Astrocyte (in vitro differentiated cells and primary cell): Measurements from ENCODE around the gene RPRD1B. TPM values are rescaled to one million over a fixed set of nuclear protein-coding genes. Genes with fewer than 3 reads are reported as not detected.

ENCODE experiments used
- DNase-seq: peaks from one replicate; pipeline ENCODE4 v3.0.0-alpha.2; 2010; ENCODE audit warnings: low read depth
- FAIRE-seq: peaks from 2 replicates; lab custom pipeline; 2011; peaks lifted over from hg19 to GRCh38; lab: Jason Lieb, UNC
- H2AFZ ChIP-seq: 2 replicates; pipeline ENCODE4 v1.6.0; 2012; ENCODE audit warnings: low read depth, low read length, inconsistent platforms
- H3K27ac ChIP-seq: 2 replicates; pipeline ENCODE4 v1.5.1; 2011; ENCODE audit warnings: low read depth, low read length, inconsistent platforms
- H3K27me3 ChIP-seq: 2 replicates; pipeline ENCODE4 v1.6.0; 2011; ENCODE audit warnings: low read length, inconsistent platforms; ENCODE audit not compliant: insufficient read depth
- H3K36me3 ChIP-seq: 2 replicates; pipeline ENCODE4 v1.5.1; 2011; ENCODE audit warnings: low read length, inconsistent platforms; ENCODE audit not compliant: insufficient read depth
- H3K4me1 ChIP-seq: 2 replicates; pipeline ENCODE4 v1.5.1; 2011; ENCODE audit warnings: low read length, inconsistent platforms; ENCODE audit not compliant: insufficient read depth
- H3K4me2 ChIP-seq: 2 replicates; pipeline ENCODE4 v1.6.0; 2012; ENCODE audit warnings: low read length, inconsistent platforms
- H3K4me3 ChIP-seq: 2 replicates; pipeline ENCODE4 v1.5.1; 2011; ENCODE audit warnings: low read depth, mild to moderate bottlenecking, low read length, inconsistent platforms; ENCODE audit not compliant: insufficient read depth
- H3K79me2 ChIP-seq: 2 replicates; pipeline ENCODE4 v1.6.0; 2012; ENCODE audit warnings: mild to moderate bottlenecking, low read length, inconsistent platforms; ENCODE audit not compliant: insufficient read depth
- H3K9ac ChIP-seq: 2 replicates; pipeline ENCODE4 v1.6.0; 2012; ENCODE audit warnings: mild to moderate bottlenecking, low read length, inconsistent platforms
- H3K9me3 ChIP-seq: 2 replicates; pipeline ENCODE4 v1.5.1; 2012; ENCODE audit warnings: low read depth, mild to moderate bottlenecking, low read length, inconsistent platforms; ENCODE audit not compliant: insufficient read depth
- H4K20me1 ChIP-seq: 2 replicates; pipeline ENCODE4 v1.6.0; 2012; ENCODE audit warnings: low read length, inconsistent platforms; ENCODE audit not compliant: insufficient read depth
- H3K27ac Mint-ChIP-seq: one replicate; pipeline ENCODE4 v1.8.0; 2021; ENCODE audit warnings: mild to moderate bottlenecking, mixed read lengths; ENCODE audit not compliant: unreplicated experiment
- H3K27me3 Mint-ChIP-seq: one replicate; pipeline ENCODE4 v1.8.0; 2021; ENCODE audit warnings: low read depth, mixed read lengths; ENCODE audit not compliant: unreplicated experiment
- H3K36me3 Mint-ChIP-seq: one replicate; pipeline ENCODE4 v1.8.0; 2021; ENCODE audit warnings: low read depth, mixed read lengths; ENCODE audit not compliant: unreplicated experiment
- H3K4me1 Mint-ChIP-seq: one replicate; pipeline ENCODE4 v1.8.0; 2021; ENCODE audit warnings: low read depth, mixed read lengths; ENCODE audit not compliant: unreplicated experiment
- H3K4me3 Mint-ChIP-seq: one replicate; pipeline ENCODE4 v1.8.0; 2021; ENCODE audit warnings: mild to moderate bottlenecking, moderate library complexity, mixed read lengths; ENCODE audit not compliant: unreplicated experiment
- H3K9me3 Mint-ChIP-seq: one replicate; pipeline ENCODE4 v1.8.0; 2021; ENCODE audit warnings: mild to moderate bottlenecking, mixed read lengths; ENCODE audit not compliant: unreplicated experiment
- CTCF ChIP-seq: IDR thresholded peaks from 2 replicates; pipeline ENCODE4 v1.5.1; 2011; ENCODE audit warnings: low read depth, mild to moderate bottlenecking, inconsistent platforms, low read length, moderate library complexity; ENCODE audit not compliant: insufficient read depth
- EZH2 ChIP-seq: IDR thresholded peaks from 2 replicates; pipeline ENCODE4 v1.6.1; 2012; ENCODE audit warnings: mild to moderate bottlenecking, low read length, inconsistent platforms; ENCODE audit not compliant: insufficient read depth
- total RNA-seq: library from RNA; stranded (reverse); gene quantifications from 2 replicates; pipeline ENCODE4 v1.2.1, GENCODE V29; 2021

Gene RPRD1B
- total RNA-seq, 1 donor from 2014 or later = 20.7 TPM

GRCh38 chr20:38057351-38057972 is 23.9 kb downstream of the RPRD1B start:
- Histone ChIP-seq H3K36me3 (peaks cover 24% of the 10 kb centered on the region), H3K4me1 (peaks cover 22% of the 10 kb centered on the region), H3K27ac (no peak overlapping the region), H3K79me2 (peaks cover 49% of the 10 kb centered on the region), H3K4me3 (no peak overlapping the region), H3K4me2 (peak overlapping the region; percentile 59), H3K27me3 (no peaks in the 10 kb centered on the region), H3K9ac (peak overlapping the region; percentile 39), H3K9me3 (no peaks in the 10 kb centered on the region), H2AFZ (no peak overlapping the region), H4K20me1 (peaks cover 13% of the 10 kb centered on the region)
- no peaks in the 10 kb centered on the region for H3K9me3 Mint-ChIP-seq
- peaks cover 6% of the 10 kb centered on the region for H3K36me3 Mint-ChIP-seq
- peaks cover 25% of the 10 kb centered on the region for H3K4me1 Mint-ChIP-seq
- H3K4me3 Mint-ChIP-seq = no peak overlapping the region
- FAIRE-seq (no peak), DNase-seq (peak; percentile 25)
- no peak overlapping the region for H3K27ac Mint-ChIP-seq
- no peaks in the 10 kb centered on the region for H3K27me3 Mint-ChIP-seq
- no peak for TF ChIP-seq EZH2
- TF ChIP-seq CTCF = peak; percentile 75

- no peak overlapping the region for H2AFZ ChIP-seq
- H3K4me1 ChIP-seq = peaks cover 22% of the 10 kb centered on the region
- DNase-seq (no peak), FAIRE-seq (no peak)
- no peaks in the 10 kb centered on the region for H3K27me3 ChIP-seq
- H3K36me3 Mint-ChIP-seq = peaks cover 11% of the 10 kb centered on the region
- H3K27ac ChIP-seq = no peak overlapping the region
- H4K20me1 ChIP-seq = peaks cover 6% of the 10 kb centered on the region
- no peak for TF ChIP-seq CTCF
- no peak for TF ChIP-seq EZH2
- H3K27me3 Mint-ChIP-seq = no peaks in the 10 kb centered on the region
- H3K79me2 ChIP-seq = peaks cover 25% of the 10 kb centered on the region
- H3K4me3 Mint-ChIP-seq = no peak overlapping the region
- H3K4me1 Mint-ChIP-seq = peaks cover 20% of the 10 kb centered on the region
- no peaks in the 10 kb centered on the region for H3K9me3 Mint-ChIP-seq
- H3K27ac Mint-ChIP-seq = no peak overlapping the region
- H3K9ac ChIP-seq = no peak overlapping the region
- no peaks in the 10 kb centered on the region for H3K9me3 ChIP-seq
- peaks cover 29% of the 10 kb centered on the region for H3K36me3 ChIP-seq
- peak overlapping the region; percentile 50 for H3K4me2 ChIP-seq
- H3K4me3 ChIP-seq = no peak overlapping the region
Observed at GRCh38 chr20:38059832-38060231, 26.3 kb downstream of the RPRD1B start.

- peak; percentile 87 for DNase-seq
- Histone ChIP-seq H3K27ac (peak overlapping the region; percentile 32), H3K9me3 (no peaks in the 10 kb centered on the region), H3K4me1 (peaks cover 21% of the 10 kb centered on the region), H4K20me1 (peaks cover 4% of the 10 kb centered on the region), H2AFZ (no peak overlapping the region), H3K9ac (peak overlapping the region; percentile 4), H3K36me3 (peaks cover 33% of the 10 kb centered on the region), H3K4me2 (peak overlapping the region; percentile 50), H3K27me3 (no peaks in the 10 kb centered on the region), H3K79me2 (peaks cover 24% of the 10 kb centered on the region), H3K4me3 (no peak overlapping the region)
- Mint-ChIP-seq H3K4me1 (peaks cover 18% of the 10 kb centered on the region), H3K9me3 (no peaks in the 10 kb centered on the region), H3K27ac (peak overlapping the region; percentile 84), H3K27me3 (no peaks in the 10 kb centered on the region), H3K4me3 (peak overlapping the region; percentile 45), H3K36me3 (peaks cover 15% of the 10 kb centered on the region)
- no peak for FAIRE-seq
- no peak for TF ChIP-seq EZH2
- TF ChIP-seq CTCF = no peak
Observed at GRCh38 chr20:38060536-38060935, 27.0 kb downstream of the RPRD1B start.
